HepG2 (cell line): ENCODE data around the gene SAYSD1. TPM values are rescaled to one million over a fixed set of nuclear protein-coding genes. Genes with fewer than 3 reads are reported as not detected.

ENCODE experiments used
- ATAC-seq: fragments of 200-7000 bp; cut with Tn5 transposase; 3 replicates; pipeline ENCODE4 v1.9.1; 2020; ENCODE audit warnings: mild to moderate bottlenecking, moderate library complexity
- BruUV-seq: library from RNA; stranded (reverse); fragments of 400-500 nt; replicated peaks from 2 replicates; lab custom pipeline; 2021; lab: Mats Ljungman, UMichigan
- CTCF ChIA-PET: fragments of 300-600 bp; formaldehyde crosslinking; extraction: SDS; loops from one replicate; lab custom pipeline; 2021; ENCODE audit warnings: low total read pairs, inconsistent platforms, low intra/inter-chr PET ratio; lab: Yijun Ruan, JAX
- POLR2A ChIA-PET: fragments of 350-600 bp; sonication (Branson Sonifier 250); formaldehyde crosslinking; loops from one replicate; lab custom pipeline; 2020; ENCODE audit warnings: antibody characterized with exemption, inconsistent platforms; lab: Yijun Ruan, JAX
- DNase-seq: peaks from one replicate; pipeline ENCODE4 v3.0.0-alpha.2; 2015; ENCODE audit warnings: low spot score
- FAIRE-seq: peaks from 3 replicates; lab custom pipeline; 2011; peaks lifted over from hg19 to GRCh38; lab: Jason Lieb, UNC
- H2AFZ ChIP-seq: one replicate; pipeline ENCODE4 v1.6.1; 2011; ENCODE audit warnings: low read length, inconsistent platforms
- H3K27ac ChIP-seq: fragments of 300-600 bp; 3 replicates; pipeline ENCODE4 v1.8.0; 2011; ENCODE audit warnings: mixed run types, mild to moderate bottlenecking, mixed read lengths, low read length, inconsistent platforms; ENCODE audit not compliant: insufficient read depth; ENCODE audit errors: extremely low read length
- H3K27me3 ChIP-seq, 2 experiments: fragments of 200-600 bp in 1 of 2; 2 replicates in 1 of 2; 3 replicates in 1 of 2; pipeline versions ENCODE4 v1.6.0 to v1.8.0; 2011; ENCODE audit warnings: low read length in 2 of 2, mild to moderate bottlenecking in 2 of 2, moderate library complexity in 2 of 2, inconsistent platforms in 1 of 2; ENCODE audit not compliant: insufficient read depth in 2 of 2, control insufficient read depth in 1 of 2
- H3K36me3 ChIP-seq, 2 experiments: fragments of 200-600 bp in 1 of 2; replicated peaks in 1 of 2; 2 replicates in 1 of 2; 3 replicates in 1 of 2; pipeline versions ENCODE4 v1.5.1 to v1.8.0; 2011; ENCODE audit warnings: low read length in 2 of 2, inconsistent platforms in 1 of 2; ENCODE audit not compliant: insufficient read depth in 2 of 2, control insufficient read depth in 1 of 2
- H3K4me1 ChIP-seq: 2 replicates; pipeline ENCODE4 v1.5.1; 2012; ENCODE audit warnings: low read length, inconsistent platforms; ENCODE audit not compliant: insufficient read depth
- H3K4me2 ChIP-seq: 2 replicates; pipeline ENCODE4 v1.6.0; 2011; ENCODE audit warnings: low read depth, low read length, inconsistent platforms
- H3K4me3 ChIP-seq, 3 experiments: fragments of 200-600 bp in 1 of 3; sonication (generic), shearing (Covaris generic) in 1 of 3; replicated peaks in 1 of 3; 2 replicates each; pipeline ENCODE4 v1.5.1; 2011 to 2016; ENCODE audit warnings: low read length in 3 of 3, inconsistent platforms in 2 of 3, low read depth in 2 of 3, mild to moderate bottlenecking in 2 of 3, control low read depth in 1 of 3, mixed read lengths in 1 of 3; ENCODE audit not compliant: insufficient read depth in 1 of 3
- H3K79me2 ChIP-seq: one replicate; pipeline ENCODE4 v1.6.1; 2011; ENCODE audit warnings: low read length, inconsistent platforms; ENCODE audit not compliant: insufficient read depth
- H3K9ac ChIP-seq: 2 replicates; pipeline ENCODE4 v1.6.0; 2011; ENCODE audit warnings: mild to moderate bottlenecking, low read depth, low read length, inconsistent platforms; ENCODE audit not compliant: insufficient read depth
- H3K9me3 ChIP-seq: 2 replicates; pipeline ENCODE4 v1.5.1; 2012; ENCODE audit warnings: mild to moderate bottlenecking, low read length
- H4K20me1 ChIP-seq: 2 replicates; pipeline ENCODE4 v1.6.0; 2011; ENCODE audit warnings: inconsistent platforms, mild to moderate bottlenecking, low read length, moderate library complexity; ENCODE audit not compliant: insufficient read depth
- CENPBD1 ChIP-seq: sonication (generic); formaldehyde crosslinking; IDR thresholded peaks from 2 replicates; pipeline ENCODE4 v1.8.0; 2022; ENCODE audit warnings: missing genetic modification reagents, low read depth, mild to moderate bottlenecking, borderline replicate concordance
- FIP1L1 ChIP-seq: fragments of 200-400 bp; formaldehyde crosslinking; IDR thresholded peaks from 2 replicates; pipeline ENCODE4 v1.6.1; 2018; ENCODE audit warnings: low read depth, mild to moderate bottlenecking, low read length, moderate library complexity, borderline replicate concordance; ENCODE audit not compliant: insufficient read depth
- FOSL1 ChIP-seq: sonication (generic); formaldehyde crosslinking; IDR thresholded peaks from 2 replicates; pipeline ENCODE4 v1.9.0; 2021; ENCODE audit warnings: missing genetic modification reagents, borderline replicate concordance
- FOSL2 ChIP-seq: sonication (generic); formaldehyde crosslinking; IDR thresholded peaks from 2 replicates; pipeline ENCODE4 v1.4.0; 2020; ENCODE audit warnings: missing genetic modification reagents
- HHEX ChIP-seq: IDR thresholded peaks from 2 replicates; pipeline ENCODE4 v1.6.1; 2016; ENCODE audit warnings: control low read depth
- HNF4A ChIP-seq: sonication (generic); formaldehyde crosslinking; IDR thresholded peaks from 2 replicates; pipeline ENCODE4 v1.4.0; 2020; ENCODE audit warnings: missing genetic modification reagents
- NR2F6 ChIP-seq, 2 experiments: IDR thresholded peaks; 2 replicates each; pipeline ENCODE4 v1.6.1; 2016; ENCODE audit warnings: antibody characterized with exemption in 1 of 2, mild to moderate bottlenecking in 1 of 2
- POGZ ChIP-seq: sonication (generic); formaldehyde crosslinking; IDR thresholded peaks from 2 replicates; pipeline ENCODE4 v1.4.0; 2020; ENCODE audit warnings: mild to moderate bottlenecking, missing genetic modification reagents
- REXO4 ChIP-seq: sonication (generic); formaldehyde crosslinking; IDR thresholded peaks from 2 replicates; pipeline ENCODE4 v1.8.0; 2022; ENCODE audit warnings: missing genetic modification reagents, mild to moderate bottlenecking, borderline replicate concordance
- SMAD3 ChIP-seq: sonication (generic); formaldehyde crosslinking; IDR thresholded peaks from 2 replicates; pipeline ENCODE4 v1.4.0; 2020; ENCODE audit warnings: missing genetic modification reagents
- SMARCC2 ChIP-seq: fragments of 450-650 bp; IDR thresholded peaks from 2 replicates; pipeline ENCODE4 v1.6.1; 2017; ENCODE audit warnings: antibody characterized with exemption, mild to moderate bottlenecking
- ZBTB4 ChIP-seq: sonication (generic); formaldehyde crosslinking; IDR thresholded peaks from 2 replicates; pipeline ENCODE4 v1.4.0; 2020; ENCODE audit warnings: missing genetic modification reagents, mild to moderate bottlenecking, borderline replicate concordance
- ZNF543 ChIP-seq: sonication (generic); formaldehyde crosslinking; IDR thresholded peaks from 2 replicates; pipeline ENCODE4 v1.4.0; 2020; ENCODE audit warnings: mild to moderate bottlenecking, missing genetic modification reagents
- ZNF7 ChIP-seq: IDR thresholded peaks from 2 replicates; pipeline ENCODE4 v1.6.1; 2016; ENCODE audit warnings: missing biosample characterization, missing genetic modification reagents
- ZNF724P ChIP-seq: sonication (generic); formaldehyde crosslinking; IDR thresholded peaks from 2 replicates; pipeline ENCODE4 v1.8.0; 2022; ENCODE audit warnings: missing genetic modification reagents, borderline replicate concordance
- ZNF770 ChIP-seq: sonication (generic); formaldehyde crosslinking; IDR thresholded peaks from 2 replicates; pipeline ENCODE4 v1.5.0; 2020; ENCODE audit warnings: mild to moderate bottlenecking, missing genetic modification reagents
- WGBS: methylation state at CpG from one replicate; pipeline ENCODE4 v1.1.6; 2017; ENCODE audit warnings: low lambda C conversion rate; 5-methylcytosine and 5-hydroxymethylcytosine counted together
- in situ Hi-C: cut with HindIII; loops from 2 replicates; pipeline ENCODE4 v1.10.0; 2017; ENCODE audit warnings: low pct_unique_long_range_greater_than_20kb; ENCODE audit not compliant: extremely low pct_ligation_motif_present
- intact Hi-C: fragments of 100-400 bp; cut with micrococcal nuclease; formaldehyde crosslinking; loops from one replicate; pipeline ENCODE4 v1.10.0; 2022; ENCODE audit not compliant: unreplicated experiment
- polyA plus RNA-seq, 8 experiments: library from polyadenylated mRNA; depleted of rRNA in 3 of 8; stranded (reverse) in 7 of 8; unstranded in 1 of 8; fragments of >200 nt; fragmentation: Illumina TruSeq in 4 of 8; extraction: Trizol in 4 of 8; gene quantifications; 2 replicates each; pipeline versions ENCODE4 v1.2.1 to v1.2.3, GENCODE V29; 2011 to 2016; ENCODE audit warnings: low read depth in 4 of 8, missing spikeins in 1 of 8, mixed read lengths in 1 of 8; ENCODE audit not compliant: insufficient read depth in 1 of 8
- total RNA-seq, 5 experiments: library from RNA; depleted of rRNA; stranded (reverse); fragments of >200 nt; fragmentation: Illumina TruSeq; extraction: Trizol; gene quantifications; 2 replicates each; pipeline ENCODE4 v1.2.3, GENCODE V29; 2016; ENCODE audit warnings: low read depth in 1 of 5

Gene SAYSD1
- total and polyA plus RNA-seq, 2 of the 13 experiments (the other 11 are each of a cell fraction or from before 2014, with no cell fraction given), result 10.1 to 16.0 TPM

GRCh38 chr6:39062014-39062740 is 52.8 kb downstream of the SAYSD1 start:
- H3K4me3 ChIP-seq, result no peak overlapping the region
- FAIRE-seq, result no peak
- H3K27me3 ChIP-seq, result peaks cover 1 to 16% of the 10 kb centered on the region in 2 experiments; a peak in 3 of 5 replicates
- H3K4me1 ChIP-seq, result no peaks in the 10 kb centered on the region
- no peaks in the 10 kb centered on the region for H3K79me2 ChIP-seq
- no peak overlapping the region for H2AFZ ChIP-seq
- no peak for ATAC-seq
- intact Hi-C loops (no loop called here), in situ Hi-C loops (no loop called here)
- no TSS peak for BruUV-seq
- no peaks in the 10 kb centered on the region for H3K36me3 ChIP-seq
- H3K4me2 ChIP-seq, result no peak overlapping the region
- H4K20me1 ChIP-seq, result no peaks in the 10 kb centered on the region
- no peak overlapping the region for H3K27ac ChIP-seq
- 31% methylated on average over 6 of the region's 10 CpGs for WGBS
- H3K9me3 ChIP-seq, result no peaks in the 10 kb centered on the region
- POLR2A ChIA-PET, result no interaction called here
- DNase-seq, result no peak
- CTCF ChIA-PET, result no interaction called here
- no peak overlapping the region for H3K9ac ChIP-seq
- no peak for TF ChIP-seq FOSL2 (CRISPR knock-in tag)
- no peak for TF ChIP-seq NR2F6 (IDR thresholded peaks at IDR 0.05)
- TF ChIP-seq NR2F6 (CRISPR knock-in tag; IDR thresholded peaks at IDR 0.05), result no peak
- TF ChIP-seq ZNF543 (CRISPR knock-in tag), result no peak
- no peak for TF ChIP-seq POGZ (CRISPR knock-in tag)
- TF ChIP-seq ZNF724P (CRISPR knock-in tag), result no peak
- no peak for TF ChIP-seq ZNF7 (CRISPR knock-in tag)
- TF ChIP-seq FOSL1 (CRISPR knock-in tag), result no peak
- TF ChIP-seq SMAD3, result no peak
- TF ChIP-seq HHEX (CRISPR knock-in tag), result no peak
- TF ChIP-seq REXO4 (CRISPR knock-in tag), result no peak
- TF ChIP-seq SMARCC2, result no peak
- no peak for TF ChIP-seq CENPBD1 (CRISPR knock-in tag)
- no peak for TF ChIP-seq ZBTB4 (CRISPR knock-in tag)
- no peak for TF ChIP-seq FIP1L1
- no peak for TF ChIP-seq ZNF770 (CRISPR knock-in tag)
- TF ChIP-seq HNF4A (CRISPR knock-in tag), result no peak
